ENCODE measurements around the gene SLC45A2. TPM values are rescaled to one million over a fixed set of nuclear protein-coding genes. Genes with fewer than 3 reads are reported as not detected.

Gene SLC45A2
- total and polyA plus RNA-seq, 2 of the 8 experiments (the other 6 are each of a cell fraction or from before 2014, with no cell fraction given) = 0.09 TPM; not detected in 1

- H3K9ac ChIP-seq (replicated peaks in 1 of 4; ENCODE audit: extremely low read depth in 1 of 4, low read depth in 3 of 4, low read length in 3 of 4) = no peak overlapping the region
- DNase-seq (ENCODE audit: low read depth in 1 of 2, low spot score in 2 of 2) = no peak
- no peaks in the 10 kb centered on the region for H3K79me2 ChIP-seq (ENCODE audit: control insufficient read depth in 1 of 2, insufficient read depth in 2 of 2, low read length in 2 of 2)
- H2BK15ac ChIP-seq (ENCODE audit: low read length) = no peak overlapping the region
- H3K18ac ChIP-seq (ENCODE audit: extremely low read depth, low read length) = no peak overlapping the region
- WGBS, 2 experiments (ENCODE audit: extremely low coverage in 1 of 2, insufficient coverage in 1 of 2, insufficient read length in 1 of 2, insufficient replicate concordance in 2 of 2, low coverage in 1 of 2, low lambda C conversion rate in 2 of 2, missing lambda C conversion rate in 1 of 2) = 93% methylated on average over 1 of the region's 1 CpG; no CpG with 5 or more reads in 1 of the 2 experiments
- H2BK5ac ChIP-seq (ENCODE audit: low read depth, low read length) = no peak overlapping the region
- POLR2A ChIA-PET (ENCODE audit: partially characterized antibody) = no interaction called here
- no peak overlapping the region for H3K56ac ChIP-seq (replicated peaks; ENCODE audit: insufficient read length, low read depth, low read length)
- no peak overlapping the region for H3K23ac ChIP-seq (ENCODE audit: insufficient read length)
- no peak overlapping the region for H4K91ac ChIP-seq (replicated peaks; ENCODE audit: insufficient read length, low read length)
- no peak overlapping the region for H4K8ac ChIP-seq (ENCODE audit: extremely low read depth, insufficient read depth, low read length)
- H3K27ac ChIP-seq (ENCODE audit: low read depth, low read length) = no peak overlapping the region
- H2BK12ac ChIP-seq (ENCODE audit: low read depth, low read length) = no peak overlapping the region
- H3K9me3 ChIP-seq (ENCODE audit: insufficient read depth in 2 of 2, low read depth in 1 of 2, low read length in 1 of 2) = no peaks in the 10 kb centered on the region
- H3K36me3 ChIP-seq (ENCODE audit: control insufficient read depth in 2 of 4, insufficient read depth in 4 of 4, low read length in 3 of 4) = no peaks in the 10 kb centered on the region
- no peaks in the 10 kb centered on the region for H3K4me1 ChIP-seq (replicated peaks in 1 of 4; ENCODE audit: control insufficient read depth in 3 of 4, insufficient read depth in 4 of 4, low read length in 3 of 4)
- no peak for TF ChIP-seq POLR2A (IDR thresholded peaks at IDR 0.05; ENCODE audit: control extremely low read depth in 1 of 2, low read depth in 2 of 2, low read length in 2 of 2)
- TF ChIP-seq ATF2 (IDR thresholded peaks at IDR 0.05; ENCODE audit: low read length) = no peak
- TF ChIP-seq SUZ12 (IDR thresholded peaks at IDR 0.05; ENCODE audit: low read length) = no peak
- TF ChIP-seq SP4 (IDR thresholded peaks at IDR 0.05; ENCODE audit: low read length) = no peak
- H3K4me3 ChIP-seq (ENCODE audit: extremely low read depth in 1 of 4, insufficient read depth in 2 of 4, low read depth in 3 of 4, low read length in 4 of 4) = no peak overlapping the region
- FAIRE-seq = no peak
- no peak overlapping the region for H2AFZ ChIP-seq (ENCODE audit: low read length)
- H2BK20ac ChIP-seq (ENCODE audit: low read length) = no peak overlapping the region
- no peaks in the 10 kb centered on the region for H3K79me1 ChIP-seq (ENCODE audit: low read depth, low read length)
- no peak overlapping the region for H3K4me2 ChIP-seq (ENCODE audit: insufficient read depth in 1 of 2, low read depth in 2 of 2, low read length in 2 of 2)
- H3K27me3 ChIP-seq (replicated peaks in 1 of 4; ENCODE audit: control insufficient read depth in 3 of 4, extremely low read depth in 1 of 4, insufficient read depth in 3 of 4, low read length in 3 of 4) = no peaks in the 10 kb centered on the region
- H2AK5ac ChIP-seq (ENCODE audit: low read depth, low read length) = no peak overlapping the region
- H4K5ac ChIP-seq (ENCODE audit: insufficient read length, low read depth, low read length) = no peak overlapping the region
- CTCF ChIA-PET (ENCODE audit: partially characterized antibody) = interaction anchor here (0.8 to 3.0 kb wide), 5 partner anchors 11 to 157 kb away, joined by 3 to 12 read pairs (median 5); partner anchors contain the start of gene ADAMTS12
- H3K23me2 ChIP-seq (ENCODE audit: low read depth, low read length) = no peaks in the 10 kb centered on the region
- H4K20me1 ChIP-seq (replicated peaks in 1 of 2; ENCODE audit: control insufficient read depth in 1 of 2, insufficient read depth in 2 of 2, low read length in 2 of 2) = no peaks in the 10 kb centered on the region
- H3K14ac ChIP-seq (ENCODE audit: insufficient read length) = no peak overlapping the region
- H3K4ac ChIP-seq (replicated peaks; ENCODE audit: insufficient read length, low read depth, low read length) = no peak overlapping the region
- H2BK120ac ChIP-seq (replicated peaks; ENCODE audit: low read depth, low read length) = no peak overlapping the region
Observed at GRCh38 chr5:33921002-33921401, 63.5 kb downstream of the SLC45A2 start.
